HG03025 (cell line): ENCODE measurements around the gene ATP8B4.

Experiments used
- ATAC-seq: cut with Tn5 transposase; IDR thresholded peaks from one replicate; pipeline ENCODE4 v1.9.1; 2021; ENCODE audit warnings: mild to moderate bottlenecking, moderate library complexity; ENCODE audit not compliant: unreplicated experiment, low FRiP score

Gene ATP8B4

DNA sequence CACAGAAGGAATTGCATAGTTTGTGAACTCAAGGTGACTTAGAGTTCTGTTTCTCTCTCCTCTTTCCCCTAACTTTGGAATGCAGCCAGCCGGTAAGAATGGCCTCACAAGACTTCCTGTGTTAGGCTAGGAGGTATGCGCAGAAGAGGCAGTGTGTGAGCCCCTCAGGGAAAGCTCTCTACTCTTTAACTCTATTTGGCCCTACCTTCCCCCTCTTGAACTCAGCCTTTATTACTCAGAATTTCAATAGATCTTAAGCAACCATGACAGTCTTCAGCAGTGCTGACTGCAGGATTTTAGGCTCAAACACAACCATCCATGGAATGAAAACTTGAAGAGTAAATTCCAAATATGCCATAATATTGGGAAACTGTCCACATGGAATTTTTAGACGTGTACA lies 288.6 kb downstream of the ATP8B4 start:
- no peak for ATAC-seq

- ATAC-seq = no peak
These were observed 291.7 kb downstream of the ATP8B4 start for GRCh38 chr15:49827311-49827710.

DNA sequence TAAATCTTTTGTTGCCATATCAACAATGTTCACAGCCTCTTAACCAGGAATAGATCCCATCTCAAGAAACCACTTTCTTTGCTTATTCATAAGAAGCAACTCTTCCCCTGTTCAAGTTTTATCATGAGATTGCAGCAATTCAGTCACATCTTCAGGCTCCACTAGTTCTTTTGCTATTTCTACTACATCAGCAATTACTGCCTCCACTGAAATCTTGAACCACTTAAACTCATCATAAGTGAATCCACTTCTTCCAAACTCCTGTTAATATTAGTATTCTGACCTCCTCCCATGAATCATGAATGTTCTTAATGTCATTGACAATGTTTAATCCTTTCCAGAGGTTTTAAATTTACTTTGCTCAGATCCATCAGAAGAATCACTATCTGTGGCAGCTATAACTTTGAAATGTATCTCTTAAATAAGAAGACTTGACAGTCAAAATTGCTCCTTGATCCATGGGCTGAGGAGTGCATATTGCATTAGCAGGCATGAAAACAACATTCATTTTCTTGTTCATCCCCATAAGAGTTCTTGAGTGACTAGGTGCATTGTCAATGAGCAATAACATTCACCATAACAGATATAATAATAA lies 292.3 kb downstream of the ATP8B4 start:
- no peak for ATAC-seq

DNA sequence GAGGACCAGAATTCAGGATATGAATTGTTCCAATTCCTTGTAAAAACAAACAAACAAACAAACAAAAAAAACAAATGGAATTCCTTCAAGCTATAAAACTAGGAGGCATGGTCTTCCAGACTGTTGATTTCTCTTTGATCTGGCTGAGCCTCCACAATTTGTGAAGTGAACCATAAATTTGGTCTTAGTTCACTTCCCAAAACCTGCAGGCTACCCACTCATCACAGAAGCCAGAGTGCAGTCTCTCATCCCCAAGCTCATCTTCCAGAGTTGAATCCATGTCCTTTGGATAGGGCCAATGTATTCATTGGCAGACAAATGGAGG lies 294.3 kb downstream of the ATP8B4 start:
- ATAC-seq = no peak

DNA sequence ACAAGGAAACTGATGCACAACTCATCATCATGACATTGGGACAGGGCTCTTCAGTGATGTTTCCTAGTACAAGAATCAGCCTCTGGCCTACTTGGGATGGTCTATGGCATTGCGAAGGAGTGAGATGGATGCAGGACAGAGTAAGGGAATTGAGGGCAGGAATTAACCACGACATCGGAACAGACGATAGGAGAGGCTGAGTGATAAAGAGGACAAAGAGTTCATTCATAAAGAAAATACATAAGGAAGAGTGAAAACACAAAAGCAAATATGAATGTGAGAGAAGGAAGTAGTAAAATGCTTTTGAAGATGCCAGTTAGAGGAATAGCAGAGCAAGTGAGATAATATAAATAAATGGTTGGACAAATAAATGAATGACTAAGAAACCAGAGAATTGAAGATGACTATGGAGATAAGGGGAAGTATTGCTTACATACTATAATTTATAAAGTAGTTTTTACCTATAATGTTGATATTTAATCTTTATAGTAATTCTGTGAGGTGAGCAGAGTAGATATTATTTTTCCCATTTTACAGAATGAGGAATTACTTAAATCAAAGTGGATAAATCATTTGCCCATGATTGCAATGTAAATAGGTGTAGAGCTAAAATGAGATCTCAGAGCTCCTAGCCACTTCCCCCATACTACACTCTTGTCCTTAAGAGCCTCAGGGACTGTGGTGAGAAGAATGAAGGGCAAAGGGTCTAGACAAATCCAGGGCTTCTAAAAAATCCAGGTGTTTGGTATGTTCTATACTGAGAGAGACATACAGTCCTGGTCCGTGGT lies 294.9 kb downstream of the ATP8B4 start:
- ATAC-seq = no peak

DNA sequence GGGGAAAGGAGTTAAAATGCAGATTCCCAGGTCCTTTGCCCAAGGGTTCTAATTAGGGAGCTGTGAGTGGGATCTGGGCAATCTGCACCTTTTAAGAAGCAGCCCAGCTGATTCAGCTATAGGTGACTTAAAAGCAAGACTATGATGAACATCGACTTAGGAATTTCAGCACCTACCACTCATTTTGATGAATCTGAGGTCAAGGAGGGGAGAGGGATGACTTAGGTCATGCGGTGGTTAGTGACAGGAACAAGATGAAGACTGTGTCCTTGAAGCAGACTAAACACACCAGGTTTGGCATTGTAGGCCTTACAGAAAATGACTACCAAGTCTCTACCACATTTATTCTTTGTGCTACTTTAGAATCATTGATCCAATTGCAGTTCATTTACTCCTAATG lies 301.9 kb downstream of the ATP8B4 start:
- ATAC-seq = no peak

GRCh38 chr15:49815950-49816349 lies 303.1 kb downstream of the ATP8B4 start:
- ATAC-seq = no peak

DNA sequence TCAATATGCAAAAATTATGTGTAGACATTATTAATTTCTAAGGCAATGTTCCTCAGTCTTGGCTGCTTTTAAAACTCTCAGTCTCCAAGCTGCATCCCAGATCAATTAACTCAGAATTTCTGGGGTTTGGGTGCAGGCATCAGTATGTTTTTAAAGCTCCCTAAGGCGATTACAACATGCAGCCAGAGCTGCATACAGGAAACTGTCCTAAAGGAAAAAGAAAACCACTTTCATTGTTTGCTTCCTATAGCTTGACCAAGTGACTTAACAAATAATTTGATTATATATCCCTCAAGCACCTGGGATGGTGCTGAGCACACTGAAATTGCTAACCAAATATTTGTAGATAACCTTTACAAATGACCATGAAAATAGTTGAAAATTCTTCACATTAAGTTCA lies 303.5 kb downstream of the ATP8B4 start:
- ATAC-seq = no peak

GRCh38 chr15:49814709-49815108 lies 304.3 kb downstream of the ATP8B4 start:
- ATAC-seq = no peak

- no peak for ATAC-seq
These were observed 305.4 kb downstream of the ATP8B4 start for GRCh38 chr15:49813625-49814024.

DNA sequence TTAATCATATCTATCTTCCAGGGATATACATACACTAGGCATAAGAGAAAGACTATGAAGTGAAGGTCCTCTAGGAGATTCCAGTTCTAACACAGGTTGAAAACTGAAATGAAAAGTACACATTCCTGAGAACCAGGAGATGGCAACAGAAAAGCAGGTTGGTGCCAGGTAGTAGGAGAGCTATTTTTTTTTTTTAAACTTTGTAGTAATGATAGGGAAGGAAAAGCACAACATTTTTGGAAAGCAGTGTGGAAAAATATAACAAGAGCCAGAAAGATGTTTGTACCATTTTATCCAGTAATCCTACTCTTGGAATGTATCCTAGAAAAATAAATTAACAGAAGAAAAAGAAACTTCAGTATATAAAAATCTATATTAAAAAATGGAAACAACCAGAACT lies 308.3 kb downstream of the ATP8B4 start:
- no peak for ATAC-seq

GRCh38 chr15:49809894-49810609 lies 309.0 kb downstream of the ATP8B4 start:
- no peak for ATAC-seq

GRCh38 chr15:49808341-49808740 lies 310.7 kb downstream of the ATP8B4 start:
- ATAC-seq = no peak
